Body of pancreas (tissue), 4 donors: ENCODE measurements around the gene GBP1.

Source experiments
- POLR2A ChIP-seq, 3 donors: fragments of 450-650 bp; IDR thresholded peaks; one replicate each; pipeline ENCODE4 v1.6.1; 2016; ENCODE audit warnings: antibody characterized with exemption in 3 of 3, mild to moderate bottlenecking in 2 of 3
- TF ChIP-seq, protein P1 (sequence below), 7 experiments: fragments of 450-650 bp in 4 of 7; fragments of 200-600 bp in 3 of 7; sonication (generic) in 3 of 7; IDR thresholded peaks; one replicate each; pipeline ENCODE4 v1.5.1; 2016 to 2019; ENCODE audit warnings: antibody characterized with exemption in 7 of 7

GRCh38 chr1:89112871-89113613 lies 48.0 kb upstream of the GBP1 start:
- TF ChIP-seq POLR2A (IDR thresholded peaks at IDR 0.05) = no peak
- TF ChIP-seq, protein P1, sequence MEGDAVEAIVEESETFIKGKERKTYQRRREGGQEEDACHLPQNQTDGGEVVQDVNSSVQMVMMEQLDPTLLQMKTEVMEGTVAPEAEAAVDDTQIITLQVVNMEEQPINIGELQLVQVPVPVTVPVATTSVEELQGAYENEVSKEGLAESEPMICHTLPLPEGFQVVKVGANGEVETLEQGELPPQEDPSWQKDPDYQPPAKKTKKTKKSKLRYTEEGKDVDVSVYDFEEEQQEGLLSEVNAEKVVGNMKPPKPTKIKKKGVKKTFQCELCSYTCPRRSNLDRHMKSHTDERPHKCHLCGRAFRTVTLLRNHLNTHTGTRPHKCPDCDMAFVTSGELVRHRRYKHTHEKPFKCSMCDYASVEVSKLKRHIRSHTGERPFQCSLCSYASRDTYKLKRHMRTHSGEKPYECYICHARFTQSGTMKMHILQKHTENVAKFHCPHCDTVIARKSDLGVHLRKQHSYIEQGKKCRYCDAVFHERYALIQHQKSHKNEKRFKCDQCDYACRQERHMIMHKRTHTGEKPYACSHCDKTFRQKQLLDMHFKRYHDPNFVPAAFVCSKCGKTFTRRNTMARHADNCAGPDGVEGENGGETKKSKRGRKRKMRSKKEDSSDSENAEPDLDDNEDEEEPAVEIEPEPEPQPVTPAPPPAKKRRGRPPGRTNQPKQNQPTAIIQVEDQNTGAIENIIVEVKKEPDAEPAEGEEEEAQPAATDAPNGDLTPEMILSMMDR (IDR thresholded peaks at IDR 0.05) = no peak
